Measurements from ENCODE around the gene PRR7.

PRR7 gene

GRCh38 chr5:177405312-177405711, 41.3 kb upstream of the PRR7 start:
- H3K36me3 ChIP-seq (ENCODE audit: control insufficient read depth in 2 of 2, insufficient read depth in 1 of 2, low read length in 2 of 2) = no peaks in the 10 kb centered on the region
- TF ChIP-seq GLI2 (tag by site-specific recombination; IDR thresholded peaks at IDR 0.05; ENCODE audit: borderline replicate concordance, low read depth) (no peak), ZNF580 (tag by site-specific recombination; IDR thresholded peaks at IDR 0.05) (no peak), ZNF121 (tag by site-specific recombination; IDR thresholded peaks at IDR 0.05) (no peak), ZBTB7A (tag by site-specific recombination; IDR thresholded peaks at IDR 0.05; ENCODE audit: low read depth) (no peak), ZBTB1 (tag by site-specific recombination; IDR thresholded peaks at IDR 0.05) (no peak), ZNF37A (tag by site-specific recombination; IDR thresholded peaks at IDR 0.05) (no peak), ZNF791 (tag by site-specific recombination; IDR thresholded peaks at IDR 0.05) (no peak), ZNF707 (tag by site-specific recombination; IDR thresholded peaks at IDR 0.05) (no peak)
- TF ChIP-seq, protein P1, sequence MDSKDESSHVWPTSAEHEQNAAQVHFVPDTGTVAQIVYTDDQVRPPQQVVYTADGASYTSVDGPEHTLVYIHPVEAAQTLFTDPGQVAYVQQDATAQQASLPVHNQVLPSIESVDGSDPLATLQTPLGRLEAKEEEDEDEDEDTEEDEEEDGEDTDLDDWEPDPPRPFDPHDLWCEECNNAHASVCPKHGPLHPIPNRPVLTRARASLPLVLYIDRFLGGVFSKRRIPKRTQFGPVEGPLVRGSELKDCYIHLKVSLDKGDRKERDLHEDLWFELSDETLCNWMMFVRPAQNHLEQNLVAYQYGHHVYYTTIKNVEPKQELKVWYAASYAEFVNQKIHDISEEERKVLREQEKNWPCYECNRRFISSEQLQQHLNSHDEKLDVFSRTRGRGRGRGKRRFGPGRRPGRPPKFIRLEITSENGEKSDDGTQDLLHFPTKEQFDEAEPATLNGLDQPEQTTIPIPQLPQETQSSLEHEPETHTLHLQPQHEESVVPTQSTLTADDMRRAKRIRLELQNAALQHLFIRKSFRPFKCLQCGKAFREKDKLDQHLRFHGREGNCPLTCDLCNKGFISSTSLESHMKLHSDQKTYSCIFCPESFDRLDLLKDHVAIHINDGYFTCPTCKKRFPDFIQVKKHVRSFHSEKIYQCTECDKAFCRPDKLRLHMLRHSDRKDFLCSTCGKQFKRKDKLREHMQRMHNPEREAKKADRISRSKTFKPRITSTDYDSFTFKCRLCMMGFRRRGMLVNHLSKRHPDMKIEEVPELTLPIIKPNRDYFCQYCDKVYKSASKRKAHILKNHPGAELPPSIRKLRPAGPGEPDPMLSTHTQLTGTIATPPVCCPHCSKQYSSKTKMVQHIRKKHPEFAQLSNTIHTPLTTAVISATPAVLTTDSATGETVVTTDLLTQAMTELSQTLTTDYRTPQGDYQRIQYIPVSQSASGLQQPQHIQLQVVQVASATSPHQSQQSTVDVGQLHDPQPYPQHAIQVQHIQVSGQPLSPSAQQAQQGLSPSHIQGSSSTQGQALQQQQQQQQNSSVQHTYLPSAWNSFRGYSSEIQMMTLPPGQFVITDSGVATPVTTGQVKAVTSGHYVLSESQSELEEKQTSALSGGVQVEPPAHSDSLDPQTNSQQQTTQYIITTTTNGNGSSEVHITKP (tag by site-specific recombination; IDR thresholded peaks at IDR 0.05) = no peak
- TF ChIP-seq, protein P2, sequence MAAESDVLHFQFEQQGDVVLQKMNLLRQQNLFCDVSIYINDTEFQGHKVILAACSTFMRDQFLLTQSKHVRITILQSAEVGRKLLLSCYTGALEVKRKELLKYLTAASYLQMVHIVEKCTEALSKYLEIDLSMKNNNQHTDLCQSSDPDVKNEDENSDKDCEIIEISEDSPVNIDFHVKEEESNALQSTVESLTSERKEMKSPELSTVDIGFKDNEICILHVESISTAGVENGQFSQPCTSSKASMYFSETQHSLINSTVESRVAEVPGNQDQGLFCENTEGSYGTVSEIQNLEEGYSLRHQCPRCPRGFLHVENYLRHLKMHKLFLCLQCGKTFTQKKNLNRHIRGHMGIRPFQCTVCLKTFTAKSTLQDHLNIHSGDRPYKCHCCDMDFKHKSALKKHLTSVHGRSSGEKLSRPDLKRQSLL (tag by site-specific recombination; IDR thresholded peaks at IDR 0.05) = no peak
- CTCF ChIA-PET = interaction anchor here (0.6 to 6.6 kb wide), 13 partner anchors 11 to 96 kb away, joined by 3 to 97 read pairs (median 24); partner anchors contain the start of gene GRK6
- H3K9me3 ChIP-seq (ENCODE audit: control insufficient read depth, insufficient read depth, low read depth, low read length) = no peaks in the 10 kb centered on the region
- POLR2A ChIA-PET = interaction anchor here (1.7 to 3.8 kb wide), 3 partner anchors 23 to 50 kb away, joined by 12 to 45 read pairs (median 13); partner anchors contain the start of genes GRK6 and PRR7
- H3K4me1 ChIP-seq (ENCODE audit: control insufficient read depth, insufficient read depth, low read length) = no peaks in the 10 kb centered on the region
- H3K4me3 ChIP-seq (ENCODE audit: low read depth, low read length) = no peak overlapping the region
- H3K27ac ChIP-seq (ENCODE audit: extremely low read depth, low read depth, low read length) = no peak overlapping the region

GRCh38 chr5:177405805-177406204, 40.8 kb upstream of the PRR7 start:
- no peaks in the 10 kb centered on the region for H3K36me3 ChIP-seq (ENCODE audit: control insufficient read depth in 2 of 2, insufficient read depth in 1 of 2, low read length in 2 of 2)
- no peak overlapping the region for H3K27ac ChIP-seq (ENCODE audit: extremely low read depth, low read depth, low read length)
- H3K9me3 ChIP-seq (ENCODE audit: control insufficient read depth, insufficient read depth, low read depth, low read length) = no peaks in the 10 kb centered on the region
- no peak overlapping the region for H3K4me3 ChIP-seq (ENCODE audit: low read depth, low read length)
- POLR2A ChIA-PET = interaction anchor here (2.4 kb wide), 1 partner anchor 49 kb away, joined by 13 read pairs; no protein-coding TSS in a partner anchor
- TF ChIP-seq, protein P1 (tag by site-specific recombination; IDR thresholded peaks at IDR 0.05) = no peak
- TF ChIP-seq MZF1 (tag by site-specific recombination; IDR thresholded peaks at IDR 0.05; ENCODE audit: borderline replicate concordance) = no peak
- no peak for TF ChIP-seq ZNF335 (tag by site-specific recombination; conservative IDR thresholded peaks at IDR 0.05)
- no peak for TF ChIP-seq ZNF561 (tag by site-specific recombination; IDR thresholded peaks at IDR 0.05; ENCODE audit: borderline replicate concordance)
- TF ChIP-seq ZNF157 (tag by site-specific recombination; IDR thresholded peaks at IDR 0.05) = no peak
- no peak for TF ChIP-seq SCRT2 (tag by site-specific recombination; IDR thresholded peaks at IDR 0.05)
- TF ChIP-seq PRDM4 (tag by site-specific recombination; IDR thresholded peaks at IDR 0.05) = no peak
- TF ChIP-seq ZNF214 (tag by site-specific recombination; IDR thresholded peaks at IDR 0.05; ENCODE audit: borderline replicate concordance) = no peak
- TF ChIP-seq ZNF391 (tag by site-specific recombination; IDR thresholded peaks at IDR 0.05; ENCODE audit: borderline replicate concordance, low read depth) = no peak
- TF ChIP-seq ZXDB (tag by site-specific recombination; IDR thresholded peaks at IDR 0.05) = no peak
- no peak for TF ChIP-seq ZBTB20 (tag by site-specific recombination; IDR thresholded peaks at IDR 0.05)
- CTCF ChIA-PET = interaction anchor here (0.6 to 6.6 kb wide), 7 partner anchors 14 to 95 kb away, joined by 3 to 97 read pairs (median 54); no protein-coding TSS in a partner anchor
- H3K4me1 ChIP-seq (ENCODE audit: control insufficient read depth, insufficient read depth, low read length) = no peaks in the 10 kb centered on the region
